KMS-11 (cell line): Measurements from ENCODE around the gene BCDIN3D.

Experiments used
- H2AFZ ChIP-seq: fragments of 200-600 bp; sonication (generic); 2 replicates; pipeline ENCODE4 v1.6.1; 2016; ENCODE audit warnings: antibody characterized with exemption, mixed run types, low read depth
- H3K27ac ChIP-seq: fragments of 200-600 bp; sonication (generic); 2 replicates; pipeline ENCODE4 v1.6.1; 2016; ENCODE audit warnings: mild to moderate bottlenecking, mixed run types
- H3K27me3 ChIP-seq: fragments of 200-600 bp; sonication (generic); 2 replicates; pipeline ENCODE4 v1.6.1; 2017; ENCODE audit warnings: mild to moderate bottlenecking, low read depth, mixed run types, moderate library complexity; ENCODE audit not compliant: insufficient read depth
- H3K36me3 ChIP-seq: fragments of 200-600 bp; sonication (generic); 2 replicates; pipeline ENCODE4 v1.6.1; 2017; ENCODE audit warnings: mild to moderate bottlenecking, mixed run types; ENCODE audit not compliant: insufficient read depth
- H3K4me1 ChIP-seq: fragments of 200-600 bp; sonication (generic); 2 replicates; pipeline ENCODE4 v1.6.1; 2016; ENCODE audit warnings: mild to moderate bottlenecking, low read depth, mixed run types; ENCODE audit not compliant: poor library complexity, severe bottlenecking
- H3K4me2 ChIP-seq: fragments of 200-600 bp; sonication (generic); 2 replicates; pipeline ENCODE4 v1.7.0; 2016; ENCODE audit warnings: mild to moderate bottlenecking, mixed run types
- H3K4me3 ChIP-seq: fragments of 200-600 bp; sonication (generic); IDR thresholded peaks from 2 replicates; pipeline ENCODE4 v1.6.1; 2017; ENCODE audit warnings: low read depth, low read length, mixed read lengths; ENCODE audit not compliant: insufficient read depth
- H3K79me2 ChIP-seq: fragments of 200-600 bp; sonication (generic); 2 replicates; pipeline ENCODE4 v1.6.1; 2016; ENCODE audit warnings: low read depth, mixed run types; ENCODE audit not compliant: insufficient read depth
- H3K9ac ChIP-seq: fragments of 200-600 bp; sonication (generic); 2 replicates; pipeline ENCODE4 v1.6.1; 2016; ENCODE audit warnings: mild to moderate bottlenecking, mixed run types
- H4K20me1 ChIP-seq: fragments of 200-600 bp; sonication (generic); 2 replicates; pipeline ENCODE4 v1.6.1; 2016; ENCODE audit warnings: mild to moderate bottlenecking, mixed run types; ENCODE audit not compliant: insufficient read depth
- CTCF ChIP-seq: fragments of 200-600 bp; sonication (generic); conservative IDR thresholded peaks from 2 replicates; pipeline ENCODE4 v1.6.1; 2017; ENCODE audit warnings: low read depth, mild to moderate bottlenecking, antibody characterized with exemption, low read length, moderate library complexity, mixed read lengths

Gene BCDIN3D

DNA sequence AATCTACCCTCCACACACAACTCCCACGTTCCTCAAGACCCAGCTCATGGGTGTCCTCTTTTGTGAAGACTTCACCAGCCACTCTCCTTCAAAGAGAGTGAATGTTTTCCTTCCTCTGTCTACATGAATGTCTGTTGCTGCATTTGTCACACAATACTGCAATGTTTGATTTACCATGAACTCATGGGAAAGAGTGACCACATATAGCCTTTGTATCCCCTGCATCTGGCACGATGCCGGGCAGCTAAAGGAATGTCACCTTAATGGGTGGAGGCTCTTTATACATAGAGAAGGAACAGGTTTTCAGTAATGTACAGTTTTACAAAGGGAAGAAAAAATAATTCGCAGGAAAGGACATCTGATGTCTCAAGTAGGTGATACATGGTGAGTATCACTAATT is 12.1 kb upstream of the BCDIN3D start:
- no peak overlapping the region for H3K4me3 ChIP-seq
- no peaks in the 10 kb centered on the region for H3K4me1 ChIP-seq
- H3K36me3 ChIP-seq: no peaks in the 10 kb centered on the region
- H3K4me2 ChIP-seq: no peak overlapping the region
- no peaks in the 10 kb centered on the region for H3K79me2 ChIP-seq
- no peak for TF ChIP-seq CTCF
- H3K27me3 ChIP-seq: no peaks in the 10 kb centered on the region
- H3K27ac ChIP-seq: no peak overlapping the region
- no peaks in the 10 kb centered on the region for H4K20me1 ChIP-seq
- H2AFZ ChIP-seq: no peak overlapping the region
- no peak overlapping the region for H3K9ac ChIP-seq

GRCh38 chr12:49853671-49854070 is 10.8 kb upstream of the BCDIN3D start:
- no peak overlapping the region for H3K9ac ChIP-seq
- no peaks in the 10 kb centered on the region for H3K4me1 ChIP-seq
- no peak overlapping the region for H2AFZ ChIP-seq

GRCh38 chr12:49847161-49847560 is 4.3 kb upstream of the BCDIN3D start:
- no peak overlapping the region for H2AFZ ChIP-seq
- H3K4me1 ChIP-seq: peaks cover 7% of the 10 kb centered on the region
- H3K27ac ChIP-seq: no peak overlapping the region
- H3K9ac ChIP-seq: no peak overlapping the region
- no peaks in the 10 kb centered on the region; the same call in 1 of the 2 replicates for H3K27me3 ChIP-seq
- no peaks in the 10 kb centered on the region for H4K20me1 ChIP-seq
- no peak overlapping the region for H3K4me2 ChIP-seq
- H3K36me3 ChIP-seq: no peaks in the 10 kb centered on the region
- TF ChIP-seq CTCF: no peak
- no peak overlapping the region for H3K4me3 ChIP-seq
- H3K79me2 ChIP-seq: no peaks in the 10 kb centered on the region; the same call in 1 of the 2 replicates

More at GRCh38 chr12:49853671-49854070, 10.8 kb upstream of the BCDIN3D start:
- no peak overlapping the region for H3K27ac ChIP-seq
- H3K27me3 ChIP-seq: no peaks in the 10 kb centered on the region; the same call in 1 of the 2 replicates
- TF ChIP-seq CTCF: no peak
- H3K36me3 ChIP-seq: no peaks in the 10 kb centered on the region
- H3K79me2 ChIP-seq: no peaks in the 10 kb centered on the region
- no peak overlapping the region for H3K4me3 ChIP-seq
- no peak overlapping the region for H3K4me2 ChIP-seq
- no peaks in the 10 kb centered on the region for H4K20me1 ChIP-seq

GRCh38 chr12:49846032-49846431 is 3.1 kb upstream of the BCDIN3D start:
- no peak overlapping the region for H3K9ac ChIP-seq
- no peak overlapping the region for H3K4me2 ChIP-seq
- no peak for TF ChIP-seq CTCF
- peaks cover 15% of the 10 kb centered on the region for H3K4me1 ChIP-seq
- H2AFZ ChIP-seq: no peak overlapping the region
- H4K20me1 ChIP-seq: no peaks in the 10 kb centered on the region
- no peaks in the 10 kb centered on the region; the same call in 1 of the 2 replicates for H3K27me3 ChIP-seq
- H3K79me2 ChIP-seq: peaks cover 9% of the 10 kb centered on the region; the same call in 1 of the 2 replicates
- H3K36me3 ChIP-seq: no peaks in the 10 kb centered on the region
- no peak overlapping the region for H3K27ac ChIP-seq
- no peak overlapping the region for H3K4me3 ChIP-seq
